ENCODE measurements around the gene ACACA. TPM values are rescaled to one million over a fixed set of nuclear protein-coding genes. Genes with fewer than 3 reads are reported as not detected.
A peak's percentile ranks its signal among the peaks of the same experiment; 100 is the strongest.

ACACA gene
- total and polyA plus RNA-seq, 2 experiments from 2014 or later = 59.6 to 164 TPM

DNA sequence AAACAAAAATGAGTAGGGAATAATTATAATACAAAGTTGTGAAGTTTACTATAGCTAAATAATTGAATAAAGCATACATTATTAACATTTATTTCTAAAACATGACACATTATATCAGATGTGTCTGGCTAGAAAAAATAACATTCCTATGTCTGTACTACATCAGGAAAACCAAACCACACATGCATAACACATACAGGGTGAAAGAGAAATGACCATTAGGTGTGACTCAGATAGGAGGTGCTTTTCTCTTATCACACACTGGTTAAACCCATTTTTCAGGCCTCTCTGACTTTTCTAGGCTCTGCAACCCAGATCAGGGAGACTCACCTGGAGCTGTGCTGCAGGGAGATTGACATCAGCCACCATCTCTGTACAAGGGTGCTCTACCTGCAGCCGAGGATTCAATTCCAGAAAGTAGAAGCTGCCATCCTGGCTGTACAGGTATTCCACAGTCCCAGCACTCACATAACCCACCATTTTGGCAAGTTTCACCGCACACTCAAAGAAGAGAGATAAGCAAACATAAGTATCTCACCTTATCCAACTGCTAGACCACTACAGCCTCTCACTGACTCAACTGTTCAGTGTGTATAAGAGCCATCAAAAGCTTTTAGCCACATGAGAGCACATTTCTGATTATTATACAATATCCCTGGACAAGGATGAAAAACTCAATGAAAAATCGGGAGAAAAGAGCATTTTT is 147.5 kb downstream of the ACACA start (continued):
- TF ChIP-seq STAT1 (IDR thresholded peaks at IDR 0.05; ENCODE audit: unreplicated experiment) (no peak), EZH2phosphoT487 (IDR thresholded peaks at IDR 0.05; ENCODE audit: unreplicated experiment) (no peak), ZNF114 (CRISPR knock-in tag; IDR thresholded peaks at IDR 0.05) (no peak), NANOG (IDR thresholded peaks at IDR 0.05; ENCODE audit: borderline replicate concordance) (no peak), EZH2 (IDR thresholded peaks at IDR 0.05; ENCODE audit: low read depth, unreplicated experiment) (no peak)
- TF ChIP-seq, protein P1, sequence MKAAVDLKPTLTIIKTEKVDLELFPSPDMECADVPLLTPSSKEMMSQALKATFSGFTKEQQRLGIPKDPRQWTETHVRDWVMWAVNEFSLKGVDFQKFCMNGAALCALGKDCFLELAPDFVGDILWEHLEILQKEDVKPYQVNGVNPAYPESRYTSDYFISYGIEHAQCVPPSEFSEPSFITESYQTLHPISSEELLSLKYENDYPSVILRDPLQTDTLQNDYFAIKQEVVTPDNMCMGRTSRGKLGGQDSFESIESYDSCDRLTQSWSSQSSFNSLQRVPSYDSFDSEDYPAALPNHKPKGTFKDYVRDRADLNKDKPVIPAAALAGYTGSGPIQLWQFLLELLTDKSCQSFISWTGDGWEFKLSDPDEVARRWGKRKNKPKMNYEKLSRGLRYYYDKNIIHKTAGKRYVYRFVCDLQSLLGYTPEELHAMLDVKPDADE (IDR thresholded peaks at IDR 0.05) = no peak

GRCh38 chr17:37256627-37257026 is 150.0 kb downstream of the ACACA start:
- Histone ChIP-seq H3F3A (replicated peaks; ENCODE audit: low read depth) (peaks cover 2% of the 10 kb centered on the region; the same call in 1 of the 2 replicates), H3K27ac (ENCODE audit: low read depth) (0 out of 2 replicates have a peak overlapping the region, but pooled peaks have one; percentile 52), H3K79me2 (replicated peaks; ENCODE audit: insufficient read depth) (no peaks in the 10 kb centered on the region), H3K9me2 (ENCODE audit: insufficient read depth) (no peaks in the 10 kb centered on the region), H3K4me1 (ENCODE audit: insufficient read depth) (no peaks in the 10 kb centered on the region), H3K36me3 (ENCODE audit: insufficient read depth) (peaks cover 41% of the 10 kb centered on the region), H4K20me1 (replicated peaks; ENCODE audit: insufficient read depth) (peaks cover 12% of the 10 kb centered on the region), H3K4me2 (no peak overlapping the region), H2AFZ (no peak overlapping the region), H3K27me3 (ENCODE audit: insufficient read depth) (no peaks in the 10 kb centered on the region), H3K4me3 (no peak overlapping the region)
- Mint-ChIP-seq H3K36me3 (ENCODE audit: low read depth) (peaks cover 45% of the 10 kb centered on the region), H3K27me3 (ENCODE audit: insufficient read depth, low read depth, poor library complexity) (no peaks in the 10 kb centered on the region), H3K4me3 (no peak overlapping the region), H3K27ac (no peak overlapping the region), H3K4me1 (no peaks in the 10 kb centered on the region), H3K9me3 (no peaks in the 10 kb centered on the region)
- ATAC-seq (no peak), DNase-seq (ENCODE audit: low spot score) (no peak)
- no peak for TF ChIP-seq NANOG (IDR thresholded peaks at IDR 0.05; ENCODE audit: borderline replicate concordance)
- TF ChIP-seq, protein P2, sequence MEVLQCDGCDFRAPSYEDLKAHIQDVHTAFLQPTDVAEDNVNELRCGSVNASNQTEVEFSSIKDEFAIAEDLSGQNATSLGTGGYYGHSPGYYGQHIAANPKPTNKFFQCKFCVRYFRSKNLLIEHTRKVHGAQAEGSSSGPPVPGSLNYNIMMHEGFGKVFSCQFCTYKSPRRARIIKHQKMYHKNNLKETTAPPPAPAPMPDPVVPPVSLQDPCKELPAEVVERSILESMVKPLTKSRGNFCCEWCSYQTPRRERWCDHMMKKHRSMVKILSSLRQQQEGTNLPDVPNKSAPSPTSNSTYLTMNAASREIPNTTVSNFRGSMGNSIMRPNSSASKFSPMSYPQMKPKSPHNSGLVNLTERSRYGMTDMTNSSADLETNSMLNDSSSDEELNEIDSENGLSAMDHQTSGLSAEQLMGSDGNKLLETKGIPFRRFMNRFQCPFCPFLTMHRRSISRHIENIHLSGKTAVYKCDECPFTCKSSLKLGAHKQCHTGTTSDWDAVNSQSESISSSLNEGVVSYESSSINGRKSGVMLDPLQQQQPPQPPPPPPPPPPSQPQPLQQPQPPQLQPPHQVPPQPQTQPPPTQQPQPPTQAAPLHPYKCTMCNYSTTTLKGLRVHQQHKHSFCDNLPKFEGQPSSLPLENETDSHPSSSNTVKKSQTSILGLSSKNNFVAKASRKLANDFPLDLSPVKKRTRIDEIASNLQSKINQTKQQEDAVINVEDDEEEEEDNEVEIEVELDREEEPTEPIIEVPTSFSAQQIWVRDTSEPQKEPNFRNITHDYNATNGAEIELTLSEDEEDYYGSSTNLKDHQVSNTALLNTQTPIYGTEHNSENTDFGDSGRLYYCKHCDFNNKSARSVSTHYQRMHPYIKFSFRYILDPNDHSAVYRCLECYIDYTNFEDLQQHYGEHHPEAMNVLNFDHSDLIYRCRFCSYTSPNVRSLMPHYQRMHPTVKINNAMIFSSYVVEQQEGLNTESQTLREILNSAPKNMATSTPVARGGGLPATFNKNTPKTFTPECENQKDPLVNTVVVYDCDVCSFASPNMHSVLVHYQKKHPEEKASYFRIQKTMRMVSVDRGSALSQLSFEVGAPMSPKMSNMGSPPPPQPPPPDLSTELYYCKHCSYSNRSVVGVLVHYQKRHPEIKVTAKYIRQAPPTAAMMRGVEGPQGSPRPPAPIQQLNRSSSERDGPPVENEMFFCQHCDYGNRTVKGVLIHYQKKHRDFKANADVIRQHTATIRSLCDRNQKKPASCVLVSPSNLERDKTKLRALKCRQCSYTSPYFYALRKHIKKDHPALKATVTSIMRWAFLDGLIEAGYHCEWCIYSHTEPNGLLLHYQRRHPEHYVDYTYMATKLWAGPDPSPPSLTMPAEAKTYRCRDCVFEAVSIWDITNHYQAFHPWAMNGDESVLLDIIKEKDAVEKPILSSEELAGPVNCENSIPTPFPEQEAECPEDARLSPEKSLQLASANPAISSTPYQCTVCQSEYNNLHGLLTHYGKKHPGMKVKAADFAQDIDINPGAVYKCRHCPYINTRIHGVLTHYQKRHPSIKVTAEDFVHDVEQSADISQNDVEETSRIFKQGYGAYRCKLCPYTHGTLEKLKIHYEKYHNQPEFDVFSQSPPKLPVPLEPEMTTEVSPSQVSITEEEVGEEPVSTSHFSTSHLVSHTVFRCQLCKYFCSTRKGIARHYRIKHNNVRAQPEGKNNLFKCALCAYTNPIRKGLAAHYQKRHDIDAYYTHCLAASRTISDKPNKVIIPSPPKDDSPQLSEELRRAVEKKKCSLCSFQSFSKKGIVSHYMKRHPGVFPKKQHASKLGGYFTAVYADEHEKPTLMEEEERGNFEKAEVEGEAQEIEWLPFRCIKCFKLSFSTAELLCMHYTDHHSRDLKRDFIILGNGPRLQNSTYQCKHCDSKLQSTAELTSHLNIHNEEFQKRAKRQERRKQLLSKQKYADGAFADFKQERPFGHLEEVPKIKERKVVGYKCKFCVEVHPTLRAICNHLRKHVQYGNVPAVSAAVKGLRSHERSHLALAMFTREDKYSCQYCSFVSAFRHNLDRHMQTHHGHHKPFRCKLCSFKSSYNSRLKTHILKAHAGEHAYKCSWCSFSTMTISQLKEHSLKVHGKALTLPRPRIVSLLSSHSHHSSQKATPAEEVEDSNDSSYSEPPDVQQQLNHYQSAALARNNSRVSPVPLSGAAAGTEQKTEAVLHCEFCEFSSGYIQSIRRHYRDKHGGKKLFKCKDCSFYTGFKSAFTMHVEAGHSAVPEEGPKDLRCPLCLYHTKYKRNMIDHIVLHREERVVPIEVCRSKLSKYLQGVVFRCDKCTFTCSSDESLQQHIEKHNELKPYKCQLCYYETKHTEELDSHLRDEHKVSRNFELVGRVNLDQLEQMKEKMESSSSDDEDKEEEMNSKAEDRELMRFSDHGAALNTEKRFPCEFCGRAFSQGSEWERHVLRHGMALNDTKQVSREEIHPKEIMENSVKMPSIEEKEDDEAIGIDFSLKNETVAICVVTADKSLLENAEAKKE (CRISPR knock-in tag; IDR thresholded peaks at IDR 0.05) = no peak
- no peak for TF ChIP-seq EZH2 (IDR thresholded peaks at IDR 0.05; ENCODE audit: low read depth, unreplicated experiment)
- TF ChIP-seq POLR2AphosphoS5 (IDR thresholded peaks at IDR 0.05; ENCODE audit: low read depth) = no peak
- no peak for TF ChIP-seq STAT1 (IDR thresholded peaks at IDR 0.05; ENCODE audit: unreplicated experiment)
- no peak for TF ChIP-seq EZH2phosphoT487 (IDR thresholded peaks at IDR 0.05; ENCODE audit: unreplicated experiment)
- no peak for TF ChIP-seq JUNB (IDR thresholded peaks at IDR 0.05; ENCODE audit: unreplicated experiment)
- TF ChIP-seq ZNF331 (CRISPR knock-in tag; IDR thresholded peaks at IDR 0.05; ENCODE audit: low read depth) = no peak
- TF ChIP-seq ZNF114 (CRISPR knock-in tag; IDR thresholded peaks at IDR 0.05) = no peak
- TF ChIP-seq, protein P3, sequence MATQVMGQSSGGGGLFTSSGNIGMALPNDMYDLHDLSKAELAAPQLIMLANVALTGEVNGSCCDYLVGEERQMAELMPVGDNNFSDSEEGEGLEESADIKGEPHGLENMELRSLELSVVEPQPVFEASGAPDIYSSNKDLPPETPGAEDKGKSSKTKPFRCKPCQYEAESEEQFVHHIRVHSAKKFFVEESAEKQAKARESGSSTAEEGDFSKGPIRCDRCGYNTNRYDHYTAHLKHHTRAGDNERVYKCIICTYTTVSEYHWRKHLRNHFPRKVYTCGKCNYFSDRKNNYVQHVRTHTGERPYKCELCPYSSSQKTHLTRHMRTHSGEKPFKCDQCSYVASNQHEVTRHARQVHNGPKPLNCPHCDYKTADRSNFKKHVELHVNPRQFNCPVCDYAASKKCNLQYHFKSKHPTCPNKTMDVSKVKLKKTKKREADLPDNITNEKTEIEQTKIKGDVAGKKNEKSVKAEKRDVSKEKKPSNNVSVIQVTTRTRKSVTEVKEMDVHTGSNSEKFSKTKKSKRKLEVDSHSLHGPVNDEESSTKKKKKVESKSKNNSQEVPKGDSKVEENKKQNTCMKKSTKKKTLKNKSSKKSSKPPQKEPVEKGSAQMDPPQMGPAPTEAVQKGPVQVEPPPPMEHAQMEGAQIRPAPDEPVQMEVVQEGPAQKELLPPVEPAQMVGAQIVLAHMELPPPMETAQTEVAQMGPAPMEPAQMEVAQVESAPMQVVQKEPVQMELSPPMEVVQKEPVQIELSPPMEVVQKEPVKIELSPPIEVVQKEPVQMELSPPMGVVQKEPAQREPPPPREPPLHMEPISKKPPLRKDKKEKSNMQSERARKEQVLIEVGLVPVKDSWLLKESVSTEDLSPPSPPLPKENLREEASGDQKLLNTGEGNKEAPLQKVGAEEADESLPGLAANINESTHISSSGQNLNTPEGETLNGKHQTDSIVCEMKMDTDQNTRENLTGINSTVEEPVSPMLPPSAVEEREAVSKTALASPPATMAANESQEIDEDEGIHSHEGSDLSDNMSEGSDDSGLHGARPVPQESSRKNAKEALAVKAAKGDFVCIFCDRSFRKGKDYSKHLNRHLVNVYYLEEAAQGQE (IDR thresholded peaks at IDR 0.05; ENCODE audit: unreplicated experiment) = no peak

All from GM23338 (cell line).